ENCODE results near the gene CDC42EP1.

The CDC42EP1 gene

DNA sequence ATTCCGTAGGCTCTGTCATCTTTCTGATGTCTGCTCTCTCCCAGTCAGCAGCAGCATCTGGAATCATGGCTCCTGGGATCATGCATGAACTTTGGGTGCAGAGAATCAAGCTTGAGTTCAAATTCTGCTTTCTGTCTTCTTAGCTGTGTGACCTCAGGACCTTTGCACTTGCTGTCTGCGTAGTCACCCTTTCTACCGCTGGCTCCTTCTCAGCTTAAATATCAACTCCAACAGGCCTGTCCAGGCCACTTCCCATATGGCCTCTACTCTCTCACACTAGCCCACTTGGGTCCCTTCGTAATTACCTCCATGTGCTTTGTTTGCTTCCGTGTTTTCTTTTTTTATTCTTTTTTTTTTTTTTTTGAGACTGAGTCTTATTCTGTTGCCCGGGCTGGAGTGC, 43.8 kb downstream of the CDC42EP1 start:
- Histone ChIP-seq H3K9me3 (ENCODE audit: low read length) (no peaks in the 10 kb centered on the region), H3K4me3 (ENCODE audit: low read depth, low read length, poor library complexity, severe bottlenecking) (no peak overlapping the region), H3K4me2 (ENCODE audit: low read length) (no peak overlapping the region), H3K36me3 (ENCODE audit: insufficient read depth, low read length) (no peaks in the 10 kb centered on the region; the same call in 1 of the 2 replicates), H3K9ac (ENCODE audit: low read length) (no peak overlapping the region), H3K27ac (ENCODE audit: low read depth, low read length, poor library complexity, severe bottlenecking) (no peak overlapping the region), H3K79me2 (ENCODE audit: insufficient read depth, low read length) (peaks cover under 1% of the 10 kb centered on the region; the same call in 1 of the 2 replicates), H3F3A (ENCODE audit: insufficient read depth, low read length) (no peaks in the 10 kb centered on the region), H3K9me2 (ENCODE audit: low read depth, low read length) (no peaks in the 10 kb centered on the region), H3K4me1 (ENCODE audit: insufficient read depth, low read length, severe bottlenecking) (peaks cover 18% of the 10 kb centered on the region), H2AFZ (ENCODE audit: low read length) (no peak overlapping the region), H3K27me3 (ENCODE audit: insufficient read depth, low read length) (peaks cover 3% of the 10 kb centered on the region; the same call in 1 of the 2 replicates), H4K20me1 (ENCODE audit: insufficient read depth, low read length) (no peaks in the 10 kb centered on the region)
- TF ChIP-seq CTCF (IDR thresholded peaks at IDR 0.05; ENCODE audit: low read length) (no peak), EZH2 (IDR thresholded peaks at IDR 0.05; ENCODE audit: borderline replicate concordance, low read length) (no peak)

- no peaks in the 10 kb centered on the region for H3K27me3 ChIP-seq (ENCODE audit: insufficient read depth, low read length)
- no peaks in the 10 kb centered on the region for H3K9me2 ChIP-seq (ENCODE audit: low read depth, low read length)
- no peak overlapping the region for H3K4me2 ChIP-seq (ENCODE audit: low read length)
- no peak overlapping the region for H3K27ac ChIP-seq (ENCODE audit: low read depth, low read length, poor library complexity, severe bottlenecking)
- H3K36me3 ChIP-seq (ENCODE audit: insufficient read depth, low read length): no peaks in the 10 kb centered on the region; the same call in 1 of the 2 replicates
- no peaks in the 10 kb centered on the region for H3F3A ChIP-seq (ENCODE audit: insufficient read depth, low read length)
- H3K9me3 ChIP-seq (ENCODE audit: low read length): no peaks in the 10 kb centered on the region
- no peak overlapping the region for H2AFZ ChIP-seq (ENCODE audit: low read length)
- H3K4me1 ChIP-seq (ENCODE audit: insufficient read depth, low read length, severe bottlenecking): peaks cover 21% of the 10 kb centered on the region
- H4K20me1 ChIP-seq (ENCODE audit: insufficient read depth, low read length): no peaks in the 10 kb centered on the region
- H3K9ac ChIP-seq (ENCODE audit: low read length): no peak overlapping the region
- H3K4me3 ChIP-seq (ENCODE audit: low read depth, low read length, poor library complexity, severe bottlenecking): no peak overlapping the region
- TF ChIP-seq EZH2 (IDR thresholded peaks at IDR 0.05; ENCODE audit: borderline replicate concordance, low read length): no peak
- TF ChIP-seq CTCF (IDR thresholded peaks at IDR 0.05; ENCODE audit: low read length): no peak
- peaks cover 6% of the 10 kb centered on the region for H3K79me2 ChIP-seq (ENCODE audit: insufficient read depth, low read length)
Observed at GRCh38 chr22:37604875-37605274, 44.6 kb downstream of the CDC42EP1 start.

DNA sequence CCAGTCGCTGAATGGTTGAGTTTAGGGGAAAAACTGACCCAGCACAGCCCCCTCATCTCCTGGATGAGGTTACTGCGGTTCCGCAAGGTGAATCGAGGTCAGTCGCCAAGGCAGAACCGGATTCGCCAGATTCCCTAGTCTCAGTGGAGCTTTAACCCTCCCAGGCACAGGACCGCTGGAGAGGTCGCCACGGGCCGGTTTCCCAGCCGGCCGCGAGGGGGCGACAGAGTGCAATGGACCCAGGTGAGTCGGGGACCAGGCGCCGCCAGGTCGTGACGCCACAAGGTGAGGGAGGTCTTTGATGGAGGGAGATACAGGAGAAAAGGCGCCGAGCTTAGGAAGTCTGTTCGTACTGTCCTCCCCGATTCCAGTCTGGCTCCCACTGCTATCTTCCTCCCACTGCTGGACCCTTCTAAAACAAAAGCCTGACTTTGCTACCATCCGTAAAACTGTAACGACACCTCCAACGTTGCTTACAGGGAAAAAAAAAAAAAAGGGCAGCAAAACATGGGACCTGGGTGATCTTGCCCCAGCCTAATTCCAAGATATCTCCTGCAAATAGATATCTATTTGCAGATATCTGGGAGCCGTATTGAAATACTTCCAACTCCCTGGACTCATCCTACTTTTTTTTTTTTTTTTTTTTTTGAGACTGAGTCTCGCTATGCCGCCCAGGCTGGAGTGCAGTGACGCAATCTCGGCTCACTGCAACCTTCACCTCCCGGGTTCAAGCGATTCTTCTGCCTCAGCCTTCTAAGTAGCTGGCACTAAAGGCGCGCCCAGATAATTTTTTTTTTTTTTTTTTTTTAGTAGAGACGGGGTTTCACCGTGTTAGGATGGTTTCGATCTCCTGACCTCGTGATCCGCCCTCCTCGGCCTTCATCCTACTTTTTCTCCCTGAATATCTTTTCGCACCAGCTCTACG, 47.0 kb downstream of the CDC42EP1 start:
- peak overlapping the region; percentile 93 for H3K4me3 ChIP-seq (ENCODE audit: low read depth, low read length, poor library complexity, severe bottlenecking)

More for the DNA sequence above, 47.0 kb downstream of the CDC42EP1 start:
- Histone ChIP-seq H3K9me2 (ENCODE audit: low read depth, low read length) (no peaks in the 10 kb centered on the region), H3K9me3 (ENCODE audit: low read length) (no peaks in the 10 kb centered on the region), H3K27me3 (ENCODE audit: insufficient read depth, low read length) (no peaks in the 10 kb centered on the region), H4K20me1 (ENCODE audit: insufficient read depth, low read length) (no peaks in the 10 kb centered on the region), H3K79me2 (ENCODE audit: insufficient read depth, low read length) (peaks cover 15% of the 10 kb centered on the region), H3K9ac (ENCODE audit: low read length) (peak overlapping the region; percentile 51), H3K27ac (ENCODE audit: low read depth, low read length, poor library complexity, severe bottlenecking) (peak overlapping the region; percentile 92), H3K4me2 (ENCODE audit: low read length) (peak overlapping the region; percentile 90), H2AFZ (ENCODE audit: low read length) (no peak overlapping the region), H3F3A (ENCODE audit: insufficient read depth, low read length) (no peaks in the 10 kb centered on the region), H3K36me3 (ENCODE audit: insufficient read depth, low read length) (peaks cover 8% of the 10 kb centered on the region; the same call in 1 of the 2 replicates), H3K4me1 (ENCODE audit: insufficient read depth, low read length, severe bottlenecking) (peaks cover 31% of the 10 kb centered on the region)
- TF ChIP-seq EZH2 (IDR thresholded peaks at IDR 0.05; ENCODE audit: borderline replicate concordance, low read length) (no peak), CTCF (IDR thresholded peaks at IDR 0.05; ENCODE audit: low read length) (peak; percentile 98)
